Activated CD4-positive, alpha-beta T cell treated with anti-CD3 and anti-CD28 coated beads for 4 hours (primary cell): ENCODE results near the gene TFDP3.

Source experiments
- DNase-seq, 2 donors: peaks; one replicate each; pipeline ENCODE4 v3.0.0-alpha.2; 2020

TFDP3 gene

DNA sequence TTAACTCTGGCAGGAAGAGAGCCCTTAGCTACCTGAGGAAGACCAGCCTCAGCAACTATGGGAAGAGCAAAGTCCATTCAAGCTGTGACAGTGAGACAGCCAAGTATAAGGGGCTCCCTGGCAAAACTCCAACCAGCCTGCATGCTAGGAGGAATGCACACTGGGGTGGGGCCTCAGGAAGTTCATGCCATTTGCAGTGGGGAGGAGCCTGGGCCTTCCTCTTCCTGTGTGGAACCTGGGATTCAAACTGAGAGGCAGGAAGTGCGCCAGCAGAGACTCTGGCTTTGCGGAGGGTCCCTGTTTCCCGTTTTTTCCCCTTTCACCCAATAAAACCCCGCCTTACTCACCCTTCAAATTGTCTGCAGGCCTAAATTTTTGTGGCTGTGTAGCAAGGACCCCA lies 33.0 kb downstream of the TFDP3 start:
- no peak for DNase-seq

- no peak for DNase-seq
Observed at GRCh38 chrX:133183806-133184205, 34.3 kb downstream of the TFDP3 start.

DNA sequence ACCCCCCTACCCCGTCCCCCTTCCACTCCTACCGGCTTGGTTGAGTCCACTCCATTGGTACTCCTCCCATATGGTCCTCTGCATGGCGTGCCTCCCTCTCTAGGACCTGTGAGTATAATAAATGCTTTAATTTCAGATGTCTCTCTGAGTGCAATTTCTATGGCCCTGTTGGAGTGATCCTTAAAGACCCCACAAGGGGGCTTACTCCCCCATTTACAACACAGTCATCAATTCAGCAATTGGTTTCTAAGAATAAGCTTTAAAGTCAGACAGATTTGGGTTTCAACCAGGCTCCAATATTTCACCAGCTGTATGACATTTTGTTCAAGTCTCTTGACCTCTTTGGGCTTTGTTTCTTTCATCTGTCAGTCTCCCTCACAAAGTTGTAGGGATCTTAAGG lies 38.7 kb downstream of the TFDP3 start:
- DNase-seq = no peak

GRCh38 chrX:133177202-133177601 lies 41.0 kb downstream of the TFDP3 start:
- no peak for DNase-seq

- no peak for DNase-seq
Observed at GRCh38 chrX:133175605-133176004, 42.5 kb downstream of the TFDP3 start.

GRCh38 chrX:133175162-133175561 lies 43.0 kb downstream of the TFDP3 start:
- DNase-seq = no peak

DNA sequence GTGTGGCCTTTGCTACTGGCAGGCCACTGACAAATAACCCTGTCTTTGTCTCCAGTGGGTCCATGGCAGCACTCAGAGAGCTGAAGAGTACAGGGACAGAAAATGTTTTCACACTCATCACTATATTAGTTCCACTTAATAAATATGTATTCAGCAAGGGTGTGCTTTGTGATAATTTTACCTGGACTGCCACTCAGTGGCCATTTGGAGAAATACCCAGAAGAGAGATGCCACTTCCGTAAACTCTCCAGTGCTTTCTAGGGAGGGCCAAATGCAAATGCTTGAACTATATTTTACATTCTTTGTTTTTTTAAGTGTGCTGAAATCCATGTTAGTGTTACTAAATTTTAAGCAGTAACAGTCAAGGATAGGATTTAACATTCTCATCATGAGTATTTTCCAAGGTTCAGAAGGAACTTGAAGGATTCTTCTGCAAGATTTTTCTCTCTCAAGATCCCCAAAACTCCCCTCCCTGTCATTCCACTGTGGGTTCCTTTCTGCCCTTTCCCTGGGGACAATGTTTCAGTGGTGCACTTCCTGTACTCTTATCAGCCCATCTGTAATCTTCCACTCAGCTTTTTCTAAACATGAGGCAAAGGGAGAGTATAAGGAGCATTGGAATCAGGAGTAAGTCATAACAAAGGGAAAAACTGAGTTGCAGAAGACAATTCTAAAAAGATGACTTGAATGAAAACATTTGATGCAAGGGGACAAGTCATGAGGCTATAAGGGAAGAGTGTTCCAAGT lies 46.0 kb downstream of the TFDP3 start:
- DNase-seq = no peak
